K562 (cell line): ENCODE measurements around the gene TM7SF2. TPM values are rescaled to one million over a fixed set of nuclear protein-coding genes. Genes with fewer than 3 reads are reported as not detected.
A peak's percentile ranks its signal among the peaks of the same experiment; 100 is the strongest.

Experiments
- AFF4 ChIP-seq: sonication (generic); formaldehyde crosslinking; IDR thresholded peaks from 2 replicates; pipeline ENCODE4 v1.8.0; 2023; ENCODE audit warnings: mild to moderate bottlenecking, missing genetic modification reagents
- ARID2 ChIP-seq: fragments of 450-650 bp; IDR thresholded peaks from 2 replicates; pipeline ENCODE4 v1.6.1; 2017; ENCODE audit warnings: antibody characterized with exemption, mild to moderate bottlenecking
- CHCHD3 ChIP-seq: fragments of 250-450 bp; sonication (Bioruptor Pico); IDR thresholded peaks from 2 replicates; pipeline ENCODE4 v2.1.2; 2022; ENCODE audit warnings: mild to moderate bottlenecking
- CUX1 ChIP-seq: fragments of 200-800 bp; sonication (Bioruptor generic); IDR thresholded peaks from 2 replicates; pipeline ENCODE4 v1.6.1; 2016; ENCODE audit warnings: missing genetic modification characterization, missing compliant biosample characterization
- HOMEZ ChIP-seq: fragments of 250-450 bp; sonication (Bioruptor Pico); IDR thresholded peaks from 2 replicates; pipeline ENCODE4 v1.4.0; 2020; ENCODE audit warnings: mild to moderate bottlenecking, moderate library complexity
- KLF10 ChIP-seq: fragments of 250-450 bp; sonication (Bioruptor Pico); IDR thresholded peaks from 2 replicates; pipeline ENCODE4 v1.6.1; 2021; ENCODE audit warnings: matching md5 sums
- NFYB ChIP-seq: IDR thresholded peaks from 2 replicates; pipeline ENCODE4 v1.6.1; 2011; ENCODE audit warnings: mild to moderate bottlenecking, moderate library complexity; ENCODE audit not compliant: insufficient read length; ENCODE audit errors: extremely low read depth
- RBM34 ChIP-seq: fragments of 200-400 bp; formaldehyde crosslinking; IDR thresholded peaks from 2 replicates; pipeline ENCODE4 v1.6.1; 2018; ENCODE audit warnings: low read length, borderline replicate concordance; ENCODE audit not compliant: insufficient read depth
- RFX1 ChIP-seq: fragments of 450-650 bp; IDR thresholded peaks from 2 replicates; pipeline ENCODE4 v1.6.1; 2016; ENCODE audit warnings: mild to moderate bottlenecking, moderate library complexity
- TFAM ChIP-seq: fragments of 250-450 bp; sonication (Bioruptor Pico); conservative IDR thresholded peaks from 2 replicates; pipeline ENCODE4 v1.5.0; 2021; ENCODE audit warnings: mild to moderate bottlenecking, moderate library complexity
- ZBTB34 ChIP-seq: fragments of 250-450 bp; sonication (Bioruptor Pico); IDR thresholded peaks from 2 replicates; pipeline ENCODE4 v1.8.0; 2021; ENCODE audit warnings: mild to moderate bottlenecking, moderate library complexity
- ZNF280A ChIP-seq: fragments of 450-650 bp; IDR thresholded peaks from 2 replicates; pipeline ENCODE4 v1.6.1; 2018; ENCODE audit warnings: mild to moderate bottlenecking, low read depth; ENCODE audit not compliant: partially characterized antibody
- ZNF384 ChIP-seq: IDR thresholded peaks from 2 replicates; pipeline ENCODE4 v1.6.1; 2012; ENCODE audit warnings: low read depth, low read length, improper control_type of control experiment
- polyA plus RNA-seq, 8 experiments: library from polyadenylated mRNA; depleted of rRNA in 4 of 8; stranded (reverse) in 5 of 8; unstranded in 3 of 8; fragments of >200 nt; fragmentation: Nextera tagmentation in 2 of 8; fragmentation: Illumina TruSeq in 1 of 8; extraction: Ambion mirVana in 2 of 8; extraction: Trizol in 1 of 8; gene quantifications; 2 replicates each; pipeline versions ENCODE4 v1.2.1 to v1.2.3, GENCODE V29; 2011 to 2014; ENCODE audit warnings: inconsistent platforms in 1 of 8, missing spikeins in 1 of 8
- total RNA-seq, 7 experiments: library from RNA; depleted of rRNA in 6 of 7; stranded (reverse); fragments of >200 nt in 6 of 7; fragmentation: Illumina TruSeq in 2 of 7; extraction: Trizol in 2 of 7; gene quantifications; 2 replicates each; pipeline versions ENCODE4 v1.2.1 to v1.2.3, GENCODE V29; 2011 to 2021; ENCODE audit warnings: low replicate concordance in 1 of 7

Gene TM7SF2
- total and polyA plus RNA-seq, 9 of the 15 experiments (the other 6 are each of a cell fraction or from before 2014, with no cell fraction given): 1.2 to 22.0 (median 14.3) TPM

- TF ChIP-seq AFF4 (CRISPR knock-in tag): peak; percentile 58
- no peak for TF ChIP-seq CHCHD3 (CRISPR knock-in tag)
- TF ChIP-seq CUX1 (CRISPR knock-in tag): no peak
- TF ChIP-seq NFYB: no peak
- TF ChIP-seq ZNF280A: no peak
- no peak for TF ChIP-seq RBM34
- no peak for TF ChIP-seq RFX1
- TF ChIP-seq HOMEZ (CRISPR knock-in tag): no peak
- no peak for TF ChIP-seq ZBTB34 (CRISPR knock-in tag)
- no peak for TF ChIP-seq ZNF384
- TF ChIP-seq TFAM (CRISPR knock-in tag): no peak
- no peak for TF ChIP-seq ARID2
- no peak for TF ChIP-seq KLF10 (CRISPR knock-in tag)
Observed at GRCh38 chr11:65121865-65122696, 10.4 kb downstream of the TM7SF2 start, which contains the start of the genes FAU and MRPL49 (continued).
